ENCODE results near the gene COPE. TPM values are rescaled to one million over a fixed set of nuclear protein-coding genes. Genes with fewer than 3 reads are reported as not detected.
"Not testable (repeated sequence)": the region's sequence is repeated elsewhere in the genome, so short reads cannot be mapped to it uniquely, and the experiment has no call there.

COPE gene
- total and polyA plus RNA-seq, 8 donors = 81.1 to 226 (median 103) TPM

DNA sequence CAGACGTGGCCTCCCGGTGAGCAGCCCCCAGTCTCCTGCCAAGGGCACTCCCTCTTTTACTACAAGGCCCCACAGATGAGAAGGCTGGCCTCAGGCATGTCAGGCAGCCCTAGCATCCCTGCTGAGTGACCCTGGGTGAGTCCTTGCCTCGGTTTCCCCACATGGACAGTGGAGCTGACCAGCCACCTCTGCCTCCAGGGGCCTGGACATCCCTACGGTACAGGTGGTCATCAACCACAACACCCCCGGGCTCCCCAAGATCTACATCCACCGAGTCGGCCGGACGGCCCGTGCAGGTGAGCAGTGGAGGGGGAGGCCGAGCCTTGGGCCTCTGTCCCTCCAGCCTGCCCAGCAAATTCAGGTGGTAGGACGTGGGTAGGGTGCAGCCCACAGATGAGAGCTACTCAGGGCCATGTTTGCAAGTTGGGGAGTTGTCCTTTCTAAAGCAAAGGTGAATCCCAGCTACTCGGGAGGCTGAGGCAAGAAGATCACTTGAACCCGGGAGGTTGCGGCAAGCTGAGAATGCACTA, 5.6 kb upstream of the COPE start:
- Histone ChIP-seq H3K4me1 (peaks cover 9 to 18% of the 10 kb centered on the region in 2 donors), H3K27ac (no peak overlapping the region), H3K27me3 (no peaks in the 10 kb centered on the region), H3K9me3 (no peaks in the 10 kb centered on the region), H3K36me3 (peaks cover 0 to 86% of the 10 kb centered on the region in 2 donors), H3K4me3 (no peak overlapping the region)
- no peak for ATAC-seq
- TF ChIP-seq, protein P1, sequence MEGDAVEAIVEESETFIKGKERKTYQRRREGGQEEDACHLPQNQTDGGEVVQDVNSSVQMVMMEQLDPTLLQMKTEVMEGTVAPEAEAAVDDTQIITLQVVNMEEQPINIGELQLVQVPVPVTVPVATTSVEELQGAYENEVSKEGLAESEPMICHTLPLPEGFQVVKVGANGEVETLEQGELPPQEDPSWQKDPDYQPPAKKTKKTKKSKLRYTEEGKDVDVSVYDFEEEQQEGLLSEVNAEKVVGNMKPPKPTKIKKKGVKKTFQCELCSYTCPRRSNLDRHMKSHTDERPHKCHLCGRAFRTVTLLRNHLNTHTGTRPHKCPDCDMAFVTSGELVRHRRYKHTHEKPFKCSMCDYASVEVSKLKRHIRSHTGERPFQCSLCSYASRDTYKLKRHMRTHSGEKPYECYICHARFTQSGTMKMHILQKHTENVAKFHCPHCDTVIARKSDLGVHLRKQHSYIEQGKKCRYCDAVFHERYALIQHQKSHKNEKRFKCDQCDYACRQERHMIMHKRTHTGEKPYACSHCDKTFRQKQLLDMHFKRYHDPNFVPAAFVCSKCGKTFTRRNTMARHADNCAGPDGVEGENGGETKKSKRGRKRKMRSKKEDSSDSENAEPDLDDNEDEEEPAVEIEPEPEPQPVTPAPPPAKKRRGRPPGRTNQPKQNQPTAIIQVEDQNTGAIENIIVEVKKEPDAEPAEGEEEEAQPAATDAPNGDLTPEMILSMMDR (IDR thresholded peaks at IDR 0.05) = no peak
- DNase-seq = no peak
- intact Hi-C loops (cut with DNase I) = no loop called here

DNA sequence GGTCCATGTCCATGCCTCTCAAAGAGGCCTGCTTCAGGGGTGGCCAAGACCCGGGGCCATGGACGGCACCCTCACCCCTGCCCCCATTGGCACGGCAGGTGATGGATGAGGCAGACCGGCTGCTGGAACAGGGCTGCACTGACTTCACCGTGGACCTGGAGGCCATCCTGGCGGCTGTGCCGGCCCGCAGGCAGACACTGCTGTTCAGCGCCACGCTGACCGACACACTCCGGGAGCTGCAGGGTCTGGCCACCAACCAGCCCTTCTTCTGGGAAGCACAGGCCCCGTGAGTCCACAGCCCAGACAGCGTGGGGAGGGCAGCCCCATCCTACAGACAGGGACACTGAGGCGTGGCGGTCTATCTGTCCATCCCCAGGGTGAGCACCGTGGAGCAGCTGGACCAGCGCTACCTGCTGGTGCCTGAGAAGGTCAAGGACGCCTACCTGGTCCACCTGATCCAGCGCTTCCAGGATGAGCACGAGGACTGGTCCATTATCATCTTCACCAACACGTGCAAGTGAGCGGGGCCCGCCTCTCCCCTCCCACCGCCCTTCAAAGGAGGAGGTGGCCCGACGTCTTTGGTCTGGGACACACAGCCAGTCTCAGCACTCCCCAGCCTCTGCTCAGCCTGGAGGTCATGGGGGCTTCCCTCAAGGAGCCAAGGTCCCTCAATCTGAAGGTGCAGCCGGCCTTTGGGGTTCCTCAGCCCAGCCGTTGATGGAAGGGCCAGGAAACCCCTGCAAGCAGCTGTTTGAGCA, 3.2 kb upstream of the COPE start:
- TF ChIP-seq, protein P1 (IDR thresholded peaks at IDR 0.05) = no peak
- no peaks in the 10 kb centered on the region for H3K9me3 ChIP-seq
- H3K4me3 ChIP-seq = no peak overlapping the region
- ATAC-seq (no peak), DNase-seq (no peak)
- peaks cover 0 to 62% of the 10 kb centered on the region in 2 donors for H3K36me3 ChIP-seq
- H3K4me1 ChIP-seq = peaks cover 18 to 32% of the 10 kb centered on the region in 2 donors
- intact Hi-C loops (cut with DNase I) = no loop called here
- no peak overlapping the region for H3K27ac ChIP-seq
- no peaks in the 10 kb centered on the region for H3K27me3 ChIP-seq

DNA sequence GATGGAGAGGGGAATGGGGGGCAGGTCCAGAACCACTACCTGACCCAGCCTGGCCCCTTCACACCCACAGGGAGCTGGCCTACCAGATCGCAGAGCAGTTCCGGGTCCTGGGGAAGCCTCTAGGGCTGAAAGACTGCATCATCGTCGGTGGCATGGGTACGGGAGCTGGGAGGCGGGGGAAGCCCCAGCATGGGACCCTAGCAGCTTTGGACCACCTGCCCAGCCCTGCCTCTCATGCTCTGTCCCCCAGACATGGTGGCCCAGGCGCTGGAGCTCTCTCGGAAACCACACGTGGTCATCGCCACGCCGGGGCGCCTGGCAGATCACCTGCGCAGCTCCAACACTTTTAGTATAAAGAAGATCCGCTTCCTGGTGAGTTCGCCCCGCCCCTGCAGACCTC, 2.4 kb upstream of the COPE start:
- intact Hi-C loops (cut with DNase I) = no loop called here
- Histone ChIP-seq H3K36me3 (peaks cover 0 to 54% of the 10 kb centered on the region in 2 donors), H3K27ac (no peak overlapping the region), H3K4me1 (peaks cover 20 to 40% of the 10 kb centered on the region in 2 donors), H3K9me3 (no peaks in the 10 kb centered on the region), H3K27me3 (no peaks in the 10 kb centered on the region), H3K4me3 (no peak overlapping the region)
- DNase-seq (no peak), ATAC-seq (no peak)
- TF ChIP-seq, protein P1 (IDR thresholded peaks at IDR 0.05) = no peak

DNA sequence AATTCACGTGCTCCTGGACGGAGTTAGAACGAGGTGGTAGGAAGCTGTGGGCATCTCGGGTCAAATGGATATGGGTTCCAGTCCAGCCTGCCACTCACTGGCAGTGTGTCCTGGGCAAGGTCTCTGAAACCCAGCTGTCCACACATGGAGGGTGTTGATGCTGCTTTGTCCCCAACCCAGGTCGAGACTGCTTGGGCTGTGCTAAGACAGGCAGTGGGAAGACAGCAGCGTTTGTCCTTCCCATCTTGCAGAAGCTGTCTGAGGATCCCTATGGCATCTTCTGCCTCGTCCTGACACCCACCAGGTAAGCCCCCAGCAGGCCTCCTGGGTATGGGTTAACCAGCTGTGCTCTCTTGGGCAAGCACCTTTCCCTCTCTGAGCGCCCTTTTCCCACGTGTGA, 1.2 kb upstream of the COPE start:
- intact Hi-C loops (cut with DNase I) = no loop called here
- ATAC-seq (no peak), DNase-seq (no peak)
- no peaks in the 10 kb centered on the region for H3K9me3 ChIP-seq
- no peak overlapping the region for H3K27ac ChIP-seq
- peaks cover 20 to 51% of the 10 kb centered on the region in 2 donors for H3K4me1 ChIP-seq
- TF ChIP-seq, protein P1 (IDR thresholded peaks at IDR 0.05) = no peak
- H3K36me3 ChIP-seq = peaks cover 0 to 54% of the 10 kb centered on the region in 2 donors
- peak overlapping the region; percentile 90 to 94 for H3K4me3 ChIP-seq
- H3K27me3 ChIP-seq = no peaks in the 10 kb centered on the region

DNA sequence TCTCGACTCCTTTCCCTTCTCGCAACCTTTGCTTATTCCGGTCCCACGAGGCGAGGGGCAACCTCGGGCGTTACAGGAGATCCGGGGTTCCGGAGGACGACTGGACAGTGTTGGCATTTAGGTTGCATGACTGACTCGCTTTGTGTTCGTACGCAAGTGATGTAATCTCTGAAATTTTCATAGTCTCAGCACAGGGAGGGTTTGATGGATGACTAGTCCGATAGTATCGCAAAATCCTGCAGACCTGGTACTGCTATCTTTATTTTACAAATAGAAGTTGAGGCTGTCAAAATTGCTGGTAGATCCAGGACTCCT, 670 bp upstream of the COPE start:
- H3K4me3 ChIP-seq = peak overlapping the region; percentile 90 to 94
- ATAC-seq = no peak
- H3K9me3 ChIP-seq = no peaks in the 10 kb centered on the region
- TF ChIP-seq, protein P1 (IDR thresholded peaks at IDR 0.05) = no peak
- DNase-seq = no peak
- peaks cover 0 to 54% of the 10 kb centered on the region in 2 donors for H3K36me3 ChIP-seq
- intact Hi-C loops (cut with DNase I) = no loop called here
- peak overlapping the region; percentile 21 to 96 for H3K27ac ChIP-seq
- H3K4me1 ChIP-seq = peaks cover 20 to 52% of the 10 kb centered on the region in 2 donors
- no peaks in the 10 kb centered on the region for H3K27me3 ChIP-seq

DNA sequence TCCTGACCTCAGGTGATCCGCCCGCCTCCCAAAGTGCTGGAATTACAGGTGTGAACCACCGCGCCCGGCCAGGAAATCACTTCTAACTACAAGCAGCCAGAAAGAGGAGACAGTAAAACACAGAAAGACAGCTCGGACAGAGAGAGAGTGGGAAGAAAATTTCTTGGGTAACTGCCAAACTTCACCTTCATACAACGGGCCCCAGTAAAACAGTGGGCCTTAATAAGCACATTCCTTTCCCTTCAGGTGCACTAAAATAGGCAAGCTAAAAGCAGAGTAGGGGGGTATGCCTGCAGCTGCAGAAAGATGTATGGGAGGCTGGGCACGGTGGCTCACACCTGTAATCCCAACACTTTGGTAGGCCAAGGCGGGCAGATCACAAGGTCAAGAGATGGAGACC, 1.6 kb downstream of the COPE start:
- intact Hi-C loops (cut with DNase I); ATAC-seq; DNase-seq; H3K27ac ChIP-seq; H3K27me3 ChIP-seq; H3K9me3 ChIP-seq: not testable (repeated sequence)
- H3K4me3 ChIP-seq = peak overlapping the region in 1 of 2 donors; percentile 94
- H3K36me3 ChIP-seq = peaks cover 0 to 54% of the 10 kb centered on the region in 2 donors
- peaks cover 20 to 52% of the 10 kb centered on the region in 2 donors for H3K4me1 ChIP-seq

All from left lung (tissue), 10 donors.